GM23338 (cell line): ENCODE measurements around the gene BPIFB2. TPM values are rescaled to one million over a fixed set of nuclear protein-coding genes. Genes with fewer than 3 reads are reported as not detected.

ENCODE experiments used
- ATAC-seq: fragments of 200-7000 bp; cut with Tn5 transposase; 3 replicates; pipeline ENCODE4 v1.9.1; 2020
- DNase-seq: peaks from one replicate; pipeline ENCODE4 v3.0.0-alpha.2; 2015; ENCODE audit warnings: low spot score
- H2AFZ ChIP-seq: fragments of 200-600 bp; sonication (generic); 2 replicates; pipeline ENCODE4 v1.8.0; 2016; ENCODE audit warnings: antibody characterized with exemption, mild to moderate bottlenecking, moderate library complexity
- H3F3A ChIP-seq: fragments of 200-600 bp; sonication (generic); replicated peaks from 2 replicates; pipeline ENCODE4 v1.8.0; 2017; ENCODE audit warnings: antibody characterized with exemption, mixed run types, low read depth
- H3K27ac ChIP-seq: fragments of 200-600 bp; sonication (generic); 2 replicates; pipeline ENCODE4 v1.6.1; 2016; ENCODE audit warnings: low read depth
- H3K27me3 ChIP-seq: fragments of 200-600 bp; sonication (generic); 2 replicates; pipeline ENCODE4 v1.8.0; 2016; ENCODE audit warnings: mild to moderate bottlenecking, mixed run types, moderate library complexity; ENCODE audit not compliant: insufficient read depth
- H3K36me3 ChIP-seq: fragments of 200-600 bp; sonication (generic); 2 replicates; pipeline ENCODE4 v1.8.0; 2016; ENCODE audit warnings: mild to moderate bottlenecking; ENCODE audit not compliant: insufficient read depth
- H3K4me1 ChIP-seq: fragments of 200-600 bp; sonication (generic); 2 replicates; pipeline ENCODE4 v1.8.0; 2016; ENCODE audit warnings: mild to moderate bottlenecking, moderate library complexity; ENCODE audit not compliant: insufficient read depth
- H3K4me2 ChIP-seq: fragments of 200-600 bp; sonication (generic); 2 replicates; pipeline ENCODE4 v1.7.1; 2017; ENCODE audit warnings: mixed run types
- H3K4me3 ChIP-seq: fragments of 200-600 bp; sonication (generic); 2 replicates; pipeline ENCODE4 v1.6.1; 2016; ENCODE audit warnings: mixed run types
- H3K79me2 ChIP-seq: fragments of 200-600 bp; sonication (generic); replicated peaks from 2 replicates; pipeline ENCODE4 v1.8.0; 2017; ENCODE audit warnings: mild to moderate bottlenecking; ENCODE audit not compliant: insufficient read depth
- H3K9me2 ChIP-seq: fragments of 200-600 bp; sonication (generic); 2 replicates; pipeline ENCODE4 v1.8.0; 2017; ENCODE audit not compliant: insufficient read depth
- H4K20me1 ChIP-seq: fragments of 200-600 bp; sonication (generic); replicated peaks from 2 replicates; pipeline ENCODE4 v1.8.0; 2017; ENCODE audit warnings: mild to moderate bottlenecking; ENCODE audit not compliant: insufficient read depth
- H3K27ac Mint-ChIP-seq: 2 replicates; pipeline ENCODE4 v1.8.0; 2020; ENCODE audit warnings: inconsistent platforms, mild to moderate bottlenecking, moderate library complexity, mixed read lengths
- H3K27me3 Mint-ChIP-seq: 3 replicates; pipeline ENCODE4 v1.8.0; 2022; ENCODE audit warnings: low read depth, mild to moderate bottlenecking, moderate library complexity, mixed read lengths, inconsistent platforms; ENCODE audit not compliant: insufficient read depth, poor library complexity
- H3K36me3 Mint-ChIP-seq: 3 replicates; pipeline ENCODE4 v1.8.0; 2021; ENCODE audit warnings: low read depth, mild to moderate bottlenecking, inconsistent platforms, moderate library complexity, mixed read lengths
- H3K4me1 Mint-ChIP-seq: 3 replicates; pipeline ENCODE4 v1.8.0; 2020; ENCODE audit warnings: mild to moderate bottlenecking, inconsistent platforms, mixed read lengths
- H3K4me3 Mint-ChIP-seq: 3 replicates; pipeline ENCODE4 v1.8.0; 2021; ENCODE audit warnings: moderate library complexity, mild to moderate bottlenecking, inconsistent platforms, mixed read lengths
- H3K9me3 Mint-ChIP-seq: 3 replicates; pipeline ENCODE4 v1.8.0; 2020; ENCODE audit warnings: moderate library complexity, mild to moderate bottlenecking, inconsistent platforms, mixed read lengths
- CREB1 ChIP-seq: fragments of 250-450 bp; sonication (Bioruptor Pico); IDR thresholded peaks from 2 replicates; pipeline ENCODE4 v1.5.0; 2020; ENCODE audit warnings: low read depth, mild to moderate bottlenecking, moderate library complexity
- CTCF ChIP-seq, 2 experiments: fragments of 200-600 bp in 1 of 2; sonication (generic) in 1 of 2; conservative IDR thresholded peaks; 2 replicates each; pipeline versions ENCODE4 v1.5.1 to v1.6.1; 2016 to 2017; ENCODE audit warnings: antibody characterized with exemption in 2 of 2, low read depth in 2 of 2, mild to moderate bottlenecking in 2 of 2, moderate library complexity in 1 of 2
- ETS1 ChIP-seq: IDR thresholded peaks from 2 replicates; pipeline ENCODE4 v1.6.1; 2016; ENCODE audit warnings: antibody characterized with exemption
- EZH2 ChIP-seq: fragments of 200-600 bp; sonication (generic); IDR thresholded peaks from one replicate; pipeline ENCODE4 v1.8.0; 2017; ENCODE audit warnings: antibody characterized with exemption, mild to moderate bottlenecking, low read depth; ENCODE audit not compliant: unreplicated experiment
- EZH2phosphoT487 ChIP-seq: fragments of 200-600 bp; sonication (generic); IDR thresholded peaks from one replicate; pipeline ENCODE4 v1.8.1; 2018; ENCODE audit warnings: antibody characterized with exemption; ENCODE audit not compliant: unreplicated experiment
- JUNB ChIP-seq: IDR thresholded peaks from one replicate; pipeline ENCODE4 v1.6.1; 2016; ENCODE audit warnings: antibody characterized with exemption; ENCODE audit not compliant: unreplicated experiment
- NANOG ChIP-seq: IDR thresholded peaks from 2 replicates; pipeline ENCODE4 v1.6.1; 2016; ENCODE audit warnings: antibody characterized with exemption, borderline replicate concordance
- POLR2AphosphoS5 ChIP-seq: IDR thresholded peaks from 2 replicates; pipeline ENCODE4 v1.6.1; 2016; ENCODE audit warnings: antibody characterized with exemption, low read depth
- REST ChIP-seq: IDR thresholded peaks from one replicate; pipeline ENCODE4 v1.6.1; 2018; ENCODE audit warnings: antibody characterized with exemption; ENCODE audit not compliant: unreplicated experiment
- STAT1 ChIP-seq: IDR thresholded peaks from one replicate; pipeline ENCODE4 v1.6.1; 2016; ENCODE audit warnings: antibody characterized with exemption; ENCODE audit not compliant: unreplicated experiment
- ZNF114 ChIP-seq: fragments of 250-450 bp; sonication (Bioruptor Pico); IDR thresholded peaks from 2 replicates; pipeline ENCODE4 v1.5.0; 2020; ENCODE audit warnings: mild to moderate bottlenecking, moderate library complexity
- ZNF331 ChIP-seq: fragments of 250-450 bp; sonication (Bioruptor Pico); IDR thresholded peaks from 2 replicates; pipeline ENCODE4 v1.5.0; 2020; ENCODE audit warnings: low read depth, mild to moderate bottlenecking, moderate library complexity
- ZNF462 ChIP-seq: fragments of 250-450 bp; sonication (Bioruptor Pico); IDR thresholded peaks from 2 replicates; pipeline ENCODE4 v1.5.0; 2020; ENCODE audit warnings: mild to moderate bottlenecking, moderate library complexity
- polyA plus RNA-seq: library from polyadenylated mRNA; unstranded; fragments of >200 nt; fragmentation: Nextera tagmentation; extraction: Ambion mirVana; gene quantifications from 2 replicates; pipeline ENCODE4 v1.2.1, GENCODE V29; 2016
- total RNA-seq: library from RNA; depleted of rRNA; stranded (reverse); fragments of >200 nt; shearing (Covaris generic); gene quantifications from 2 replicates; pipeline ENCODE4 v1.2.3, GENCODE V29; 2014

The BPIFB2 gene
- total and polyA plus RNA-seq, 2 experiments from 2014 or later = not detected

DNA sequence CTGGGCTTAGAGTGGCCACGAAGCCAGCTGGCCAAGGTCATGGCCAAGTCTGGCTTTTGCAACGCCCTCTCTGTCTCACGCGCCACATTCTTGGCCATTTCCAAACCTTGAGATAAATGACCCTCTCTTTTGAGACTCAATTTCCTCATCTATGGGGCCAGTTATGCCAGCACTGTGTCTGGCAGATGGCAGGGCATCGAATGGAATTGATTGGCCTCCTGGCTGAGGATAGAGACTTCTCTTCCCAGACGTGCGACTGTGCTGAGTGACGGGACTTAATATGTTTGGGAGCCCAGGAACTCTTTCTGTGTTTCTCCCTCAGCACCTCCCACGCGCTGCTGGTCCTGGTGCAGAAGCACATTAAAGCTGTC is 7.6 kb downstream of the BPIFB2 start:
- 0 out of 2 replicates have a peak overlapping the region, but pooled peaks have one; percentile 18 for H2AFZ ChIP-seq
- no peak for DNase-seq
- H3K27ac Mint-ChIP-seq = no peak overlapping the region
- H4K20me1 ChIP-seq = no peaks in the 10 kb centered on the region
- no peaks in the 10 kb centered on the region for H3K9me2 ChIP-seq
- no peaks in the 10 kb centered on the region for H3K36me3 ChIP-seq
- no peak for ATAC-seq
- H3K4me1 ChIP-seq = no peaks in the 10 kb centered on the region
- H3K4me3 Mint-ChIP-seq = no peak overlapping the region
- TF ChIP-seq POLR2AphosphoS5 = no peak
- no peak for TF ChIP-seq JUNB
- TF ChIP-seq ZNF462 (CRISPR knock-in tag) = no peak
- TF ChIP-seq EZH2 = no peak
- TF ChIP-seq CTCF (conservative IDR thresholded peaks at IDR 0.05; ENCODE audit: low read depth in 2 of 2) = no peak
- TF ChIP-seq EZH2phosphoT487 = no peak
- TF ChIP-seq CREB1 (CRISPR knock-in tag) = no peak
- TF ChIP-seq ETS1 = no peak
- no peak for TF ChIP-seq REST
- TF ChIP-seq ZNF331 (CRISPR knock-in tag) = no peak
- TF ChIP-seq ZNF114 = no peak
- no peak for TF ChIP-seq STAT1
- no peak for TF ChIP-seq NANOG
- H3K4me2 ChIP-seq = no peak overlapping the region
- H3K27ac ChIP-seq = no peak overlapping the region
- H3K79me2 ChIP-seq = no peaks in the 10 kb centered on the region
- peaks cover 13% of the 10 kb centered on the region for H3K27me3 Mint-ChIP-seq
- H3K27me3 ChIP-seq = no peaks in the 10 kb centered on the region
- no peak overlapping the region for H3K4me3 ChIP-seq
- H3K36me3 Mint-ChIP-seq = no peaks in the 10 kb centered on the region
- H3F3A ChIP-seq = no peaks in the 10 kb centered on the region
- no peaks in the 10 kb centered on the region for H3K9me3 Mint-ChIP-seq
- peaks cover 12% of the 10 kb centered on the region for H3K4me1 Mint-ChIP-seq
